GM23338 (cell line): ENCODE results near the gene AIRE. TPM values are rescaled to one million over a fixed set of nuclear protein-coding genes. Genes with fewer than 3 reads are reported as not detected.

Experiments
- ATAC-seq: fragments of 200-7000 bp; cut with Tn5 transposase; 3 replicates; pipeline ENCODE4 v1.9.1; 2020
- DNase-seq: peaks from one replicate; pipeline ENCODE4 v3.0.0-alpha.2; 2015; ENCODE audit warnings: low spot score
- H2AFZ ChIP-seq: fragments of 200-600 bp; sonication (generic); 2 replicates; pipeline ENCODE4 v1.8.0; 2016; ENCODE audit warnings: antibody characterized with exemption, mild to moderate bottlenecking, moderate library complexity
- H3F3A ChIP-seq: fragments of 200-600 bp; sonication (generic); replicated peaks from 2 replicates; pipeline ENCODE4 v1.8.0; 2017; ENCODE audit warnings: antibody characterized with exemption, mixed run types, low read depth
- H3K27ac ChIP-seq: fragments of 200-600 bp; sonication (generic); 2 replicates; pipeline ENCODE4 v1.6.1; 2016; ENCODE audit warnings: low read depth
- H3K27me3 ChIP-seq: fragments of 200-600 bp; sonication (generic); 2 replicates; pipeline ENCODE4 v1.8.0; 2016; ENCODE audit warnings: mild to moderate bottlenecking, mixed run types, moderate library complexity; ENCODE audit not compliant: insufficient read depth
- H3K36me3 ChIP-seq: fragments of 200-600 bp; sonication (generic); 2 replicates; pipeline ENCODE4 v1.8.0; 2016; ENCODE audit warnings: mild to moderate bottlenecking; ENCODE audit not compliant: insufficient read depth
- H3K4me1 ChIP-seq: fragments of 200-600 bp; sonication (generic); 2 replicates; pipeline ENCODE4 v1.8.0; 2016; ENCODE audit warnings: mild to moderate bottlenecking, moderate library complexity; ENCODE audit not compliant: insufficient read depth
- H3K4me2 ChIP-seq: fragments of 200-600 bp; sonication (generic); 2 replicates; pipeline ENCODE4 v1.7.1; 2017; ENCODE audit warnings: mixed run types
- H3K4me3 ChIP-seq: fragments of 200-600 bp; sonication (generic); 2 replicates; pipeline ENCODE4 v1.6.1; 2016; ENCODE audit warnings: mixed run types
- H3K79me2 ChIP-seq: fragments of 200-600 bp; sonication (generic); replicated peaks from 2 replicates; pipeline ENCODE4 v1.8.0; 2017; ENCODE audit warnings: mild to moderate bottlenecking; ENCODE audit not compliant: insufficient read depth
- H3K9me2 ChIP-seq: fragments of 200-600 bp; sonication (generic); 2 replicates; pipeline ENCODE4 v1.8.0; 2017; ENCODE audit not compliant: insufficient read depth
- H4K20me1 ChIP-seq: fragments of 200-600 bp; sonication (generic); replicated peaks from 2 replicates; pipeline ENCODE4 v1.8.0; 2017; ENCODE audit warnings: mild to moderate bottlenecking; ENCODE audit not compliant: insufficient read depth
- H3K27ac Mint-ChIP-seq: 2 replicates; pipeline ENCODE4 v1.8.0; 2020; ENCODE audit warnings: inconsistent platforms, mild to moderate bottlenecking, moderate library complexity, mixed read lengths
- H3K27me3 Mint-ChIP-seq: 3 replicates; pipeline ENCODE4 v1.8.0; 2022; ENCODE audit warnings: low read depth, mild to moderate bottlenecking, moderate library complexity, mixed read lengths, inconsistent platforms; ENCODE audit not compliant: insufficient read depth, poor library complexity
- H3K36me3 Mint-ChIP-seq: 3 replicates; pipeline ENCODE4 v1.8.0; 2021; ENCODE audit warnings: low read depth, mild to moderate bottlenecking, inconsistent platforms, moderate library complexity, mixed read lengths
- H3K4me1 Mint-ChIP-seq: 3 replicates; pipeline ENCODE4 v1.8.0; 2020; ENCODE audit warnings: mild to moderate bottlenecking, inconsistent platforms, mixed read lengths
- H3K4me3 Mint-ChIP-seq: 3 replicates; pipeline ENCODE4 v1.8.0; 2021; ENCODE audit warnings: moderate library complexity, mild to moderate bottlenecking, inconsistent platforms, mixed read lengths
- H3K9me3 Mint-ChIP-seq: 3 replicates; pipeline ENCODE4 v1.8.0; 2020; ENCODE audit warnings: moderate library complexity, mild to moderate bottlenecking, inconsistent platforms, mixed read lengths
- EZH2 ChIP-seq: fragments of 200-600 bp; sonication (generic); IDR thresholded peaks from one replicate; pipeline ENCODE4 v1.8.0; 2017; ENCODE audit warnings: antibody characterized with exemption, mild to moderate bottlenecking, low read depth; ENCODE audit not compliant: unreplicated experiment
- EZH2phosphoT487 ChIP-seq: fragments of 200-600 bp; sonication (generic); IDR thresholded peaks from one replicate; pipeline ENCODE4 v1.8.1; 2018; ENCODE audit warnings: antibody characterized with exemption; ENCODE audit not compliant: unreplicated experiment
- JUNB ChIP-seq: IDR thresholded peaks from one replicate; pipeline ENCODE4 v1.6.1; 2016; ENCODE audit warnings: antibody characterized with exemption; ENCODE audit not compliant: unreplicated experiment
- NANOG ChIP-seq: IDR thresholded peaks from 2 replicates; pipeline ENCODE4 v1.6.1; 2016; ENCODE audit warnings: antibody characterized with exemption, borderline replicate concordance
- POLR2AphosphoS5 ChIP-seq: IDR thresholded peaks from 2 replicates; pipeline ENCODE4 v1.6.1; 2016; ENCODE audit warnings: antibody characterized with exemption, low read depth
- ZNF114 ChIP-seq: fragments of 250-450 bp; sonication (Bioruptor Pico); IDR thresholded peaks from 2 replicates; pipeline ENCODE4 v1.5.0; 2020; ENCODE audit warnings: mild to moderate bottlenecking, moderate library complexity
- ZNF331 ChIP-seq: fragments of 250-450 bp; sonication (Bioruptor Pico); IDR thresholded peaks from 2 replicates; pipeline ENCODE4 v1.5.0; 2020; ENCODE audit warnings: low read depth, mild to moderate bottlenecking, moderate library complexity
- polyA plus RNA-seq: library from polyadenylated mRNA; unstranded; fragments of >200 nt; fragmentation: Nextera tagmentation; extraction: Ambion mirVana; gene quantifications from 2 replicates; pipeline ENCODE4 v1.2.1, GENCODE V29; 2016
- total RNA-seq: library from RNA; depleted of rRNA; stranded (reverse); fragments of >200 nt; shearing (Covaris generic); gene quantifications from 2 replicates; pipeline ENCODE4 v1.2.3, GENCODE V29; 2014
- TF ChIP-seq, protein P1 (sequence below): IDR thresholded peaks from one replicate; pipeline ENCODE4 v1.6.1; 2018; ENCODE audit warnings: antibody characterized with exemption; ENCODE audit not compliant: unreplicated experiment
- TF ChIP-seq, protein P2 (sequence below), 2 experiments: fragments of 200-600 bp in 1 of 2; sonication (generic) in 1 of 2; conservative IDR thresholded peaks; 2 replicates each; pipeline versions ENCODE4 v1.5.1 to v1.6.1; 2016 to 2017; ENCODE audit warnings: antibody characterized with exemption in 2 of 2, low read depth in 2 of 2, mild to moderate bottlenecking in 2 of 2, moderate library complexity in 1 of 2

The AIRE gene
- total and polyA plus RNA-seq, 2 experiments from 2014 or later, result 0.10 TPM; not detected in 1

DNA sequence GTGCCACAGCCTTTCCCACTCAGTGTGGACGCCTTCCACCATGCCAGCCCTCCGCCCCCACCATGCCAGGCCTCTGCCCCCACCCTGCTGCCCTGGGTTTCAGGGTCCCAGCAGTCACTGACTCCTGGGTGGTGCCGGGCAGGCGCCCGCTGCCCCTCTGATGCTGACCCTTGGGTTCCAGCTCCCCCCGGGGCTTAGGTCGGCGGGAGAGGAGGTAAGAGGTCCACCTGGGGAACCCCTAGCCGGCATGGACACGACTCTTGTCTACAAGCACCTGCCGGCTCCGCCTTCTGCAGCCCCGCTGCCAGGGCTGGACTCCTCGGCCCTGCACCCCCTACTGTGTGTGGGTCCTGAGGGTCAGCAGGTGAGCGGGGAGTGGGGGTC lies 7.1 kb downstream of the AIRE start:
- Mint-ChIP-seq H3K36me3 (no peaks in the 10 kb centered on the region), H3K9me3 (no peaks in the 10 kb centered on the region), H3K4me3 (no peak overlapping the region), H3K27me3 (peaks cover 4% of the 10 kb centered on the region), H3K4me1 (no peaks in the 10 kb centered on the region), H3K27ac (no peak overlapping the region)
- Histone ChIP-seq H3F3A (no peaks in the 10 kb centered on the region), H2AFZ (no peak overlapping the region), H3K27ac (no peak overlapping the region), H3K36me3 (no peaks in the 10 kb centered on the region), H3K27me3 (peaks cover under 1% of the 10 kb centered on the region; the same call in 1 of the 2 replicates), H4K20me1 (no peaks in the 10 kb centered on the region), H3K4me3 (no peak overlapping the region), H3K9me2 (no peaks in the 10 kb centered on the region), H3K79me2 (no peaks in the 10 kb centered on the region), H3K4me1 (no peaks in the 10 kb centered on the region), H3K4me2 (no peak overlapping the region)
- TF ChIP-seq NANOG (no peak), EZH2 (no peak), ZNF114 (CRISPR knock-in tag) (no peak), POLR2AphosphoS5 (no peak), ZNF331 (CRISPR knock-in tag) (no peak), EZH2phosphoT487 (no peak)
- TF ChIP-seq, protein P1, sequence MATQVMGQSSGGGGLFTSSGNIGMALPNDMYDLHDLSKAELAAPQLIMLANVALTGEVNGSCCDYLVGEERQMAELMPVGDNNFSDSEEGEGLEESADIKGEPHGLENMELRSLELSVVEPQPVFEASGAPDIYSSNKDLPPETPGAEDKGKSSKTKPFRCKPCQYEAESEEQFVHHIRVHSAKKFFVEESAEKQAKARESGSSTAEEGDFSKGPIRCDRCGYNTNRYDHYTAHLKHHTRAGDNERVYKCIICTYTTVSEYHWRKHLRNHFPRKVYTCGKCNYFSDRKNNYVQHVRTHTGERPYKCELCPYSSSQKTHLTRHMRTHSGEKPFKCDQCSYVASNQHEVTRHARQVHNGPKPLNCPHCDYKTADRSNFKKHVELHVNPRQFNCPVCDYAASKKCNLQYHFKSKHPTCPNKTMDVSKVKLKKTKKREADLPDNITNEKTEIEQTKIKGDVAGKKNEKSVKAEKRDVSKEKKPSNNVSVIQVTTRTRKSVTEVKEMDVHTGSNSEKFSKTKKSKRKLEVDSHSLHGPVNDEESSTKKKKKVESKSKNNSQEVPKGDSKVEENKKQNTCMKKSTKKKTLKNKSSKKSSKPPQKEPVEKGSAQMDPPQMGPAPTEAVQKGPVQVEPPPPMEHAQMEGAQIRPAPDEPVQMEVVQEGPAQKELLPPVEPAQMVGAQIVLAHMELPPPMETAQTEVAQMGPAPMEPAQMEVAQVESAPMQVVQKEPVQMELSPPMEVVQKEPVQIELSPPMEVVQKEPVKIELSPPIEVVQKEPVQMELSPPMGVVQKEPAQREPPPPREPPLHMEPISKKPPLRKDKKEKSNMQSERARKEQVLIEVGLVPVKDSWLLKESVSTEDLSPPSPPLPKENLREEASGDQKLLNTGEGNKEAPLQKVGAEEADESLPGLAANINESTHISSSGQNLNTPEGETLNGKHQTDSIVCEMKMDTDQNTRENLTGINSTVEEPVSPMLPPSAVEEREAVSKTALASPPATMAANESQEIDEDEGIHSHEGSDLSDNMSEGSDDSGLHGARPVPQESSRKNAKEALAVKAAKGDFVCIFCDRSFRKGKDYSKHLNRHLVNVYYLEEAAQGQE, result no peak
- TF ChIP-seq, protein P2, sequence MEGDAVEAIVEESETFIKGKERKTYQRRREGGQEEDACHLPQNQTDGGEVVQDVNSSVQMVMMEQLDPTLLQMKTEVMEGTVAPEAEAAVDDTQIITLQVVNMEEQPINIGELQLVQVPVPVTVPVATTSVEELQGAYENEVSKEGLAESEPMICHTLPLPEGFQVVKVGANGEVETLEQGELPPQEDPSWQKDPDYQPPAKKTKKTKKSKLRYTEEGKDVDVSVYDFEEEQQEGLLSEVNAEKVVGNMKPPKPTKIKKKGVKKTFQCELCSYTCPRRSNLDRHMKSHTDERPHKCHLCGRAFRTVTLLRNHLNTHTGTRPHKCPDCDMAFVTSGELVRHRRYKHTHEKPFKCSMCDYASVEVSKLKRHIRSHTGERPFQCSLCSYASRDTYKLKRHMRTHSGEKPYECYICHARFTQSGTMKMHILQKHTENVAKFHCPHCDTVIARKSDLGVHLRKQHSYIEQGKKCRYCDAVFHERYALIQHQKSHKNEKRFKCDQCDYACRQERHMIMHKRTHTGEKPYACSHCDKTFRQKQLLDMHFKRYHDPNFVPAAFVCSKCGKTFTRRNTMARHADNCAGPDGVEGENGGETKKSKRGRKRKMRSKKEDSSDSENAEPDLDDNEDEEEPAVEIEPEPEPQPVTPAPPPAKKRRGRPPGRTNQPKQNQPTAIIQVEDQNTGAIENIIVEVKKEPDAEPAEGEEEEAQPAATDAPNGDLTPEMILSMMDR (conservative IDR thresholded peaks at IDR 0.05; ENCODE audit: low read depth in 2 of 2), result no peak
- ATAC-seq (no peak), DNase-seq (no peak)

DNA sequence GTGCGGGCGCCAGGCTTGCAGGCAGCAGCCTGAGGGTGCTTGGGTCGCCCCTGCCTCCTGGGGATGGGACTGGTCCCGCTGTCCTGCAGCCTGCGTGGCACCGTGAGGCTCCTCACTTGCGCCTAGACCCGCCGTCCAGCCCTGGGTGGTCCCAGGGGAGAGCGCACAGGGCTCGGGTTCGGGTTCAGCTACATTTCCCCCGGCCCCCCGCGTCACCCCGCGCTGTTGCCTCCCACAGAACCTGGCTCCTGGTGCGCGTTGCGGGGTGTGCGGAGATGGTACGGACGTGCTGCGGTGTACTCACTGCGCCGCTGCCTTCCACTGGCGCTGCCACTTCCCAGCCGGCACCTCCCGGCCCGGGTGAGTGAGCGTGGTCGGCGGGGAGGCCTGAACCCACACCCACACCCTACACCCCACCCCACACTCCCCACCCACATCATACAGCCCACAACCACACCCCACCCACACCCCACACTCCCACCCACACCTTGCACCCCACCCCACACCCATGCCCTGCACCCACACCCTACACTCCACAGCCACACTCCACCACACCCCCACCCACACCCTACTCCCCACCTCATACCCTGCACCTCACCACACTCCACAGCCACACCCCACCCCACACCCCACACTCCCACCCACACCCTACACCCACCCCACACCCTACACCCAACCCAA lies 8.0 kb downstream of the AIRE start:
- Histone ChIP-seq H3F3A (no peaks in the 10 kb centered on the region), H3K4me2 (no peak overlapping the region), H3K27ac (no peak overlapping the region), H3K4me1 (no peaks in the 10 kb centered on the region), H3K27me3 (peaks cover 9% of the 10 kb centered on the region; the same call in 1 of the 2 replicates), H2AFZ (no peak overlapping the region), H3K9me2 (no peaks in the 10 kb centered on the region), H3K36me3 (no peaks in the 10 kb centered on the region), H4K20me1 (no peaks in the 10 kb centered on the region), H3K79me2 (no peaks in the 10 kb centered on the region), H3K4me3 (no peak overlapping the region)
- H3K36me3 Mint-ChIP-seq, result no peaks in the 10 kb centered on the region
- H3K27me3 Mint-ChIP-seq, result peaks cover 6% of the 10 kb centered on the region
- H3K9me3 Mint-ChIP-seq, result no peaks in the 10 kb centered on the region
- H3K27ac Mint-ChIP-seq, result no peak overlapping the region
- H3K4me3 Mint-ChIP-seq, result no peak overlapping the region
- no peaks in the 10 kb centered on the region for H3K4me1 Mint-ChIP-seq
- DNase-seq (no peak), ATAC-seq (no peak)
- TF ChIP-seq POLR2AphosphoS5 (no peak), JUNB (no peak), ZNF114 (CRISPR knock-in tag) (no peak), EZH2 (no peak)
- TF ChIP-seq, protein P2 (conservative IDR thresholded peaks at IDR 0.05; ENCODE audit: low read depth in 2 of 2), result no peak
